PC-9 (cell line): ENCODE measurements around the gene USP22.

Experiments used
- EZH2 ChIP-seq: fragments of 200-600 bp; sonication (generic); IDR thresholded peaks from 2 replicates; pipeline ENCODE4 v1.8.0; 2017; ENCODE audit warnings: antibody characterized with exemption, low read depth
- TF ChIP-seq, protein P1 (sequence below): fragments of 200-600 bp; sonication (generic); conservative IDR thresholded peaks from 2 replicates; pipeline ENCODE4 v1.6.1; 2017; ENCODE audit warnings: mixed run types, antibody characterized with exemption, mild to moderate bottlenecking, moderate library complexity

DNA sequence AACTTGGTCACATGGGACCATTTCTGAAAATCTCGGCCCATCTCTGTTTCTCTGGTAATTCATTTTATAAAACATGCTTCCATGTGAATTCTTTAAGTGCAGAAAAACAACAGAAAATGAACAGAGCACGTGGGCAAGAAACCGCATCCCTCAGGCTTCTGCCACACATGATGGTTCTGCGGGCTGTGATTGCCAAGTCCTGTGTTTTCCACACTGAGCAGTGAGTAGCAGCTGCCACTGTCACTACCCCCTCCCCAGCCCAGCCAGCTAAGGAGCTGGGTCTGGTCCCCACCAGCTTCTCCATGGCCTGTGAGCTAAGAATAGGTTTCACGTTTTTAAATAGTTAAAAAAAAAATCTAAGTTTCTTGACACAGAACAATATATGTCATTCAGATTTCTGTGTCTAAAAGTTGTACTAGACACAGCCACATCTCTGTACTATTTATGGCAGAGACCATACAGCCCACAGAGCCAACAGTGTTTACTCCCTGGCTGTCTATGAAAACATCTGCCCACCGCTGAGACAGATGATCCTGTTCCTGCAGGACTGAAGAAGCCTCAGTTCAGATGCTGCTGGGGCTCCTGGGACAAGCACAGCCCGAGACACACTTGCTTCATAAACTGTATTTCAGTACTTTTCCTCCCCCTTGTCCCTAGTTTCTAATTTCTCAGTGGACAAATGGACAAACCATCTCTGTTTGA, 41.5 kb downstream of the USP22 start:
- TF ChIP-seq, protein P1, sequence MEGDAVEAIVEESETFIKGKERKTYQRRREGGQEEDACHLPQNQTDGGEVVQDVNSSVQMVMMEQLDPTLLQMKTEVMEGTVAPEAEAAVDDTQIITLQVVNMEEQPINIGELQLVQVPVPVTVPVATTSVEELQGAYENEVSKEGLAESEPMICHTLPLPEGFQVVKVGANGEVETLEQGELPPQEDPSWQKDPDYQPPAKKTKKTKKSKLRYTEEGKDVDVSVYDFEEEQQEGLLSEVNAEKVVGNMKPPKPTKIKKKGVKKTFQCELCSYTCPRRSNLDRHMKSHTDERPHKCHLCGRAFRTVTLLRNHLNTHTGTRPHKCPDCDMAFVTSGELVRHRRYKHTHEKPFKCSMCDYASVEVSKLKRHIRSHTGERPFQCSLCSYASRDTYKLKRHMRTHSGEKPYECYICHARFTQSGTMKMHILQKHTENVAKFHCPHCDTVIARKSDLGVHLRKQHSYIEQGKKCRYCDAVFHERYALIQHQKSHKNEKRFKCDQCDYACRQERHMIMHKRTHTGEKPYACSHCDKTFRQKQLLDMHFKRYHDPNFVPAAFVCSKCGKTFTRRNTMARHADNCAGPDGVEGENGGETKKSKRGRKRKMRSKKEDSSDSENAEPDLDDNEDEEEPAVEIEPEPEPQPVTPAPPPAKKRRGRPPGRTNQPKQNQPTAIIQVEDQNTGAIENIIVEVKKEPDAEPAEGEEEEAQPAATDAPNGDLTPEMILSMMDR: no peak
- TF ChIP-seq EZH2: no peak
